Activated CD8-positive, alpha-beta memory T cell treated with anti-CD3 and anti-CD28 coated beads for 48 hours (primary cell): ENCODE results near the gene CSTA.

Source experiments
- DNase-seq, 3 experiments: peaks; one replicate each; pipeline ENCODE4 v3.0.0-alpha.2; 2020; ENCODE audit warnings: low read depth in 2 of 3, low spot score in 2 of 3

CSTA gene

GRCh38 chr3:122324871-122325323 lies at the start of gene CSTA:
TSS of gene CSTA (plus strand) at chr3:122325248. CDS start at chr3:122325293, 45 bp downstream.
- DNase-seq = no peak

- DNase-seq = no peak
Observed at GRCh38 chr3:122281891-122282290, 43.2 kb upstream of the CSTA start.

GRCh38 chr3:122283796-122284445 lies 41.1 kb upstream of the CSTA start:
- DNase-seq = no peak

- no peak for DNase-seq
Observed at GRCh38 chr3:122284486-122284885, 40.6 kb upstream of the CSTA start.

- DNase-seq = no peak
Observed at GRCh38 chr3:122294359-122294758, 30.7 kb upstream of the CSTA start.

- DNase-seq = no peak
Observed at GRCh38 chr3:122295266-122296062, 29.6 kb upstream of the CSTA start.

GRCh38 chr3:122298239-122298638 lies 26.8 kb upstream of the CSTA start:
- no peak for DNase-seq

GRCh38 chr3:122299215-122299614 lies 25.8 kb upstream of the CSTA start:
- no peak for DNase-seq

- no peak for DNase-seq
Observed at GRCh38 chr3:122299872-122300460, 25.1 kb upstream of the CSTA start.

GRCh38 chr3:122301063-122301462 lies 24.0 kb upstream of the CSTA start:
- DNase-seq = no peak

- no peak for DNase-seq
Observed at GRCh38 chr3:122305818-122306621, 19.0 kb upstream of the CSTA start.

GRCh38 chr3:122306622-122306953 lies 18.5 kb upstream of the CSTA start:
- DNase-seq = no peak

GRCh38 chr3:122307094-122307687 lies 17.9 kb upstream of the CSTA start:
- no peak for DNase-seq

GRCh38 chr3:122307976-122308375 lies 17.1 kb upstream of the CSTA start:
- no peak for DNase-seq

- DNase-seq = no peak
Observed at GRCh38 chr3:122310361-122310760, 14.7 kb upstream of the CSTA start.

GRCh38 chr3:122312826-122313225 lies 12.2 kb upstream of the CSTA start:
- no peak for DNase-seq

GRCh38 chr3:122313281-122313680 lies 11.8 kb upstream of the CSTA start:
- DNase-seq = no peak

GRCh38 chr3:122314228-122314876 lies 10.7 kb upstream of the CSTA start:
- DNase-seq = no peak

- no peak for DNase-seq
Observed at GRCh38 chr3:122315619-122316018, 9.4 kb upstream of the CSTA start.

GRCh38 chr3:122316368-122316767 lies 8.7 kb upstream of the CSTA start:
- DNase-seq = no peak

- no peak for DNase-seq
Observed at GRCh38 chr3:122318620-122319019, 6.4 kb upstream of the CSTA start.
